Measurements from ENCODE around the gene TXNDC17.
A peak's percentile ranks its signal among the peaks of the same experiment; 100 is the strongest.
"Not testable (repeated sequence)": the region's sequence is repeated elsewhere in the genome, so short reads cannot be mapped to it uniquely, and the experiment has no call there.

TXNDC17 gene

GRCh38 chr17:6640536-6641246 is at the start of gene TXNDC17, which contains the start of gene KIAA0753:
Gene TXNDC17, plus strand, starts transcription at chr17:6641060. Its CDS starts 23 bp downstream, at chr17:6641083.
Gene KIAA0753, minus strand, starts transcription at chr17:6640711. Its CDS starts 5,608 bp downstream, at chr17:6635103.
- Histone ChIP-seq H2AFZ (peak within 1 kb of the TSS; percentile 99), H3K4me3 (ENCODE audit: low read depth, low read length) (peak within 1 kb of the TSS; percentile 83), H3K27ac (peak within 1 kb of the TSS; percentile 95), H3K79me2 (peaks cover 10% of the 10 kb centered on the region), H3K9ac (peak within 1 kb of the TSS; percentile 89), H3K4me1 (peaks cover 6% of the 10 kb centered on the region), H3K9me3 (ENCODE audit: control insufficient read depth, low read length) (no peaks in the 10 kb centered on the region), H3K27me3 (ENCODE audit: control insufficient read depth, insufficient read depth, low read length) (no peaks in the 10 kb centered on the region), H3K4me2 (ENCODE audit: low read length) (peak within 1 kb of the TSS; percentile 98), H3K36me3 (ENCODE audit: control insufficient read depth, insufficient read depth, low read length) (no peaks in the 10 kb centered on the region)
- no peak for TF ChIP-seq CTCF (IDR thresholded peaks at IDR 0.05)

- Histone ChIP-seq H3K4me1 (no peaks in the 10 kb centered on the region), H3K36me3 (ENCODE audit: control insufficient read depth, insufficient read depth, low read length) (no peaks in the 10 kb centered on the region), H3K4me3 (ENCODE audit: low read depth, low read length) (no peak overlapping the region), H3K27ac (no peak overlapping the region), H2AFZ (no peak overlapping the region), H3K9me3 (ENCODE audit: control insufficient read depth, low read length) (no peaks in the 10 kb centered on the region), H3K27me3 (ENCODE audit: control insufficient read depth, insufficient read depth, low read length) (no peaks in the 10 kb centered on the region), H3K79me2 (no peaks in the 10 kb centered on the region), H3K4me2 (ENCODE audit: low read length) (no peak overlapping the region), H3K9ac (no peak overlapping the region)
- no peak for TF ChIP-seq CTCF (IDR thresholded peaks at IDR 0.05)
Observed at GRCh38 chr17:6591599-6592158, 49.2 kb upstream of the TXNDC17 start.

- no peak overlapping the region for H2AFZ ChIP-seq
- no peak overlapping the region for H3K9ac ChIP-seq
- TF ChIP-seq CTCF (IDR thresholded peaks at IDR 0.05): no peak
- no peaks in the 10 kb centered on the region for H3K27me3 ChIP-seq (ENCODE audit: control insufficient read depth, insufficient read depth, low read length)
- H3K79me2 ChIP-seq: no peaks in the 10 kb centered on the region
- H3K27ac ChIP-seq: no peak overlapping the region
- no peak overlapping the region for H3K4me3 ChIP-seq (ENCODE audit: low read depth, low read length)
- no peak overlapping the region for H3K4me2 ChIP-seq (ENCODE audit: low read length)
- no peaks in the 10 kb centered on the region for H3K9me3 ChIP-seq (ENCODE audit: control insufficient read depth, low read length)
- H3K4me1 ChIP-seq: no peaks in the 10 kb centered on the region
- H3K36me3 ChIP-seq (ENCODE audit: control insufficient read depth, insufficient read depth, low read length): no peaks in the 10 kb centered on the region
Observed at GRCh38 chr17:6592173-6592572, 48.7 kb upstream of the TXNDC17 start.

GRCh38 chr17:6593371-6593770 is 47.5 kb upstream of the TXNDC17 start:
- not testable (repeated sequence) for H3K9me3 ChIP-seq (ENCODE audit: control insufficient read depth, low read length); H3K4me2 ChIP-seq (ENCODE audit: low read length); H3K36me3 ChIP-seq (ENCODE audit: control insufficient read depth, insufficient read depth, low read length); H3K9ac ChIP-seq; H3K27ac ChIP-seq; H3K4me3 ChIP-seq (ENCODE audit: low read depth, low read length); H3K79me2 ChIP-seq; H3K27me3 ChIP-seq (ENCODE audit: control insufficient read depth, insufficient read depth, low read length); H2AFZ ChIP-seq; H3K4me1 ChIP-seq

- H3K4me3 ChIP-seq (ENCODE audit: low read depth, low read length): no peak overlapping the region
- TF ChIP-seq CTCF (IDR thresholded peaks at IDR 0.05): no peak
- no peaks in the 10 kb centered on the region for H3K79me2 ChIP-seq
- H3K27me3 ChIP-seq (ENCODE audit: control insufficient read depth, insufficient read depth, low read length): no peaks in the 10 kb centered on the region
- H3K36me3 ChIP-seq (ENCODE audit: control insufficient read depth, insufficient read depth, low read length): no peaks in the 10 kb centered on the region
- H3K4me1 ChIP-seq: no peaks in the 10 kb centered on the region
- no peak overlapping the region for H3K9ac ChIP-seq
- no peaks in the 10 kb centered on the region for H3K9me3 ChIP-seq (ENCODE audit: control insufficient read depth, low read length)
- no peak overlapping the region for H3K4me2 ChIP-seq (ENCODE audit: low read length)
- H3K27ac ChIP-seq: no peak overlapping the region
- no peak overlapping the region for H2AFZ ChIP-seq
Observed at GRCh38 chr17:6596081-6596480, 44.8 kb upstream of the TXNDC17 start.

Measured in parathyroid adenoma (tissue), 2 donors.